GM19467 (cell line): ENCODE measurements around the gene TMEM217.

Experiments
- ATAC-seq: cut with Tn5 transposase; IDR thresholded peaks from one replicate; pipeline ENCODE4 v1.9.1; 2021; ENCODE audit warnings: mild to moderate bottlenecking, moderate library complexity; ENCODE audit not compliant: unreplicated experiment

The TMEM217 gene

GRCh38 chr6:37170273-37171200 lies 87.4 kb downstream of the TMEM217 start:
- ATAC-seq = no peak

GRCh38 chr6:37169496-37170272 lies 88.3 kb downstream of the TMEM217 start, which contains the start of gene PIM1:
TSS of gene PIM1 (plus strand) at chr6:37170152. CDS start at chr6:37170576, 424 bp downstream.
- ATAC-seq = no peak

- ATAC-seq = no peak
Measured at GRCh38 chr6:37168811-37169495, 89.0 kb downstream of the TMEM217 start.

GRCh38 chr6:37168163-37168758 lies 89.7 kb downstream of the TMEM217 start:
- no peak for ATAC-seq

GRCh38 chr6:37162740-37163139 lies 95.2 kb downstream of the TMEM217 start:
- no peak for ATAC-seq
